ENCODE measurements around the gene SORBS1.

SORBS1 gene

GRCh38 chr10:95273393-95274312, 287.5 kb downstream of the SORBS1 start:
- DNase-seq (ENCODE audit: insufficient read length, low spot score) (peak; percentile 69), FAIRE-seq (peak; percentile 90)
- no peak for TF ChIP-seq POLR2A (IDR thresholded peaks at IDR 0.05; ENCODE audit: low read depth, low read length)

GRCh38 chr10:95268438-95268837, 292.7 kb downstream of the SORBS1 start:
- DNase-seq (ENCODE audit: insufficient read length, low spot score), result no peak
- no peak for TF ChIP-seq POLR2A (IDR thresholded peaks at IDR 0.05; ENCODE audit: low read depth, low read length)
- no peak for FAIRE-seq

GRCh38 chr10:95267251-95267650, 293.9 kb downstream of the SORBS1 start:
- no peak for FAIRE-seq
- no peak for DNase-seq (ENCODE audit: insufficient read length, low spot score)
- no peak for TF ChIP-seq POLR2A (IDR thresholded peaks at IDR 0.05; ENCODE audit: low read depth, low read length)

- peak; percentile 60 for DNase-seq (ENCODE audit: insufficient read length, low spot score)
- no peak for TF ChIP-seq POLR2A (IDR thresholded peaks at IDR 0.05; ENCODE audit: low read depth, low read length)
- no peak for FAIRE-seq
Measured at GRCh38 chr10:95266674-95267095, 294.5 kb downstream of the SORBS1 start.

- FAIRE-seq (no peak), DNase-seq (ENCODE audit: insufficient read length, low spot score) (no peak)
- no peak for TF ChIP-seq POLR2A (IDR thresholded peaks at IDR 0.05; ENCODE audit: low read depth, low read length)
Measured at GRCh38 chr10:95265572-95265971, 295.6 kb downstream of the SORBS1 start.

- DNase-seq (ENCODE audit: insufficient read length, low spot score) (no peak), FAIRE-seq (no peak)
- no peak for TF ChIP-seq POLR2A (IDR thresholded peaks at IDR 0.05; ENCODE audit: low read depth, low read length)
Measured at GRCh38 chr10:95264227-95265051, 296.7 kb downstream of the SORBS1 start.

- FAIRE-seq, result no peak
- DNase-seq (ENCODE audit: insufficient read length, low spot score), result no peak
- no peak for TF ChIP-seq POLR2A (IDR thresholded peaks at IDR 0.05; ENCODE audit: low read depth, low read length)
Measured at GRCh38 chr10:95263864-95264226, 297.3 kb downstream of the SORBS1 start.

GRCh38 chr10:95262763-95263518, 298.2 kb downstream of the SORBS1 start:
- DNase-seq (ENCODE audit: insufficient read length, low spot score) (no peak), FAIRE-seq (no peak)
- TF ChIP-seq POLR2A (IDR thresholded peaks at IDR 0.05; ENCODE audit: low read depth, low read length), result no peak

GRCh38 chr10:95261926-95262325, 299.2 kb downstream of the SORBS1 start:
- no peak for DNase-seq (ENCODE audit: insufficient read length, low spot score)
- FAIRE-seq, result no peak
- no peak for TF ChIP-seq POLR2A (IDR thresholded peaks at IDR 0.05; ENCODE audit: low read depth, low read length)
